Right ventricle myocardium superior (tissue), 1 donor: ENCODE results near the gene CCNYL1. TPM values are rescaled to one million over a fixed set of nuclear protein-coding genes. Genes with fewer than 3 reads are reported as not detected.
"Not testable (repeated sequence)": the region's sequence is repeated elsewhere in the genome, so short reads cannot be mapped to it uniquely, and the experiment has no call there.

Experiments
- ATAC-seq: fragments of 200-7000 bp; cut with Tn5 transposase; one replicate; pipeline ENCODE4 v1.9.1; 2020; ENCODE audit warnings: mild to moderate bottlenecking; ENCODE audit not compliant: poor library complexity
- DNase-seq: peaks from one replicate; pipeline ENCODE4 v3.0.0-alpha.2; 2020
- intact Hi-C: fragments of 100-400 bp; cut with DNase I; formaldehyde crosslinking; loops from one replicate; pipeline ENCODE4 v1.11.2; 2022
- total RNA-seq: library from RNA; stranded (reverse); fragmentation: NEBNext Ultra II Directional; extraction: Animal tissue kit (Norgen Biotek cat#: 25700); gene quantifications from one replicate; pipeline ENCODE4 v1.2.1, GENCODE V29; 2021
- donor health status: DM: no; HTN: yes; CAD: no; lungs with severe emphysema.

The CCNYL1 gene
- total RNA-seq, 1 donor from 2014 or later: 8.9 TPM

GRCh38 chr2:207758025-207758424 is 46.6 kb downstream of the CCNYL1 start:
- DNase-seq (no peak), ATAC-seq (no peak)
- intact Hi-C loops: no loop called here

DNA sequence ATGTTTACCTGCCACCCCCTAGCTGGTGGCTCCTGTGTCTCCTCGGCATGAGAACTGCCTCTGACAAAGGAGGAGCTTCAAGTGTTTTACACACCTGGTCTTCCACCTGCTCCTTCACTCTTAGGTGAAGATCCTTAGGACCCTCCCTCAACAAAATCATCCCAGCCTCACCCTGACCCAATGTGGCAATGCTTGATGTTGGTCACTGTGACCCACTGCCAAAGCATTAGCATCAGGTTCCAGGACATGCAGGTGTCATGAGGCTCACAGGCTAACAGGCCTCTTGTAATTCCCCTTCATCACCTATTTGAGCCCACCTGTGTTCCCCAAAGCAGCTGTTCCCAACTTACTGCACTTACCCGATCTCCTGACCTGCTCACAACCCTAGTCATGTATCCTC is 48.5 kb downstream of the CCNYL1 start:
- intact Hi-C loops: no loop called here

DNA sequence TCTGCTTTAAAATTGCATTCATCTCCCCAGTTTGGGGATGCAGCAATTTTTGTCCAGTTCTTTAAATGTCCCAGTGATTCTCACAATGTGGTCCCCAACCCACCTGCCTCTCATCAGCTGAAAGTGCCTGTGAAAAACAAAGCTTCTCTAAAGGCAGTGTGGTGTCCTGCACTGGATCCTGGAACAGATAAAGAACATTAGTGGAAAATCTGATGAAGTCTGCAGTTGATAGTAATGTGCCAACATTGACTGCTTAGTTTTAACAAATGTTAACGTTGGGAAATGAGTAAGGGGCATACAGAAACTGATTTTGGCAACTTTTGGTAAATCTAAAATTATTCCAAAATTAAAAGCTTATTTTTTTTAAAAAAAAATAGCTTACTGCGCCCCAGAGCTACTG is 49.0 kb downstream of the CCNYL1 start:
- intact Hi-C loops: no loop called here
- ATAC-seq (no peak), DNase-seq (no peak)

More for the DNA sequence above, 48.5 kb downstream of the CCNYL1 start:
- DNase-seq: no peak
- no peak for ATAC-seq

DNA sequence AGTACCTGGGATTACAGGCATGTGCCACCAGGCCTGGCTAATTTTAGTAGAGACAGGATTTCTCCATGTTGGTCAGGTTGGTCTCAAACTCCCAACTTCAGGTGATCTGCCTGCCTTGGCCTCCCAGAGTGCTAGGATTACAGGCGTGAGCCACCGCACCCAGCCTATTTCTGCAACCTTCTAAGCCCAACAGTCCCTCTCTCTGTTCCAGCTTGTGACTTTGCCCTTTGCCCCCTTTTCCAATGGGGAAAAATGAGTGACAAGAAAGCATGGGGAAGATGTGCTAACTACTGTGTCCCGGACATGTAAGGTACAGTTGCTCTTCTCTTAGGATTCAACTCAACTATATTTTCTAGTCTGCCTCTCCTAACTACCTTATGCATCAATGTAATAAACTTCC is 50.0 kb downstream of the CCNYL1 start:
- ATAC-seq, intact Hi-C loops, DNase-seq: not testable (repeated sequence)

- no peak for ATAC-seq
- intact Hi-C loops: no loop called here
- no peak for DNase-seq
Measured at GRCh38 chr2:207762146-207762545, 50.7 kb downstream of the CCNYL1 start.

GRCh38 chr2:207763303-207763917 is 52.0 kb downstream of the CCNYL1 start:
- intact Hi-C loops: no loop called here
- no peak for DNase-seq
- ATAC-seq: no peak

DNA sequence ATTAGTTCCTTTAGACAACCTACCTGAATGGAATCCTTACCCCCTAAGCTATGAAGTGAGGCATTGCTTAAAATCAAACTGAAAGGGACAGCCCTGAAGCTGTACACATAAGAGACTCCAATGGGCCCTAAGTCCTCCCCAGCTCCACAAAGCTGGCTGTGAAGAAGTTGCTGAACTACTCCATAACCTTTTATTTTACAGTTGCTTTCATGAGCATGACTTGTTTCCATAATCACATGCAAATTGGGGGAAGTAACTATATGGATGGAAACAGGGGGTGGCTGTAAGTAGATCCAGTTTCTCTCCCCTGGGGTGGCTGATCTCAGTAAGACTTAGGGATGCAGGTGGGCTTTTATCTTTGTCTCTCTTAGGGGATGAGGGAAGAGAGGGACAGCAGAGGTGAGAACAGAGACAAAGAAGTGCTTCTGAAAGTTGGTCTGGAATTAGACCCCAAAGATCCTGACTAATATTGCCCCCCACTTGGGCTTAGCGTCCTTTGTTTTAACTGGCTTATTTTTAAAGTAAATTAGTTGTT is 52.7 kb downstream of the CCNYL1 start:
- ATAC-seq: no peak
- intact Hi-C loops: no loop called here
- no peak for DNase-seq

- ATAC-seq (no peak), DNase-seq (no peak)
- intact Hi-C loops: loop anchor here (5.0 kb wide), 2 partner anchors 207 to 267 kb away; no protein-coding TSS in a partner anchor
Measured at GRCh38 chr2:207765547-207765946, 54.1 kb downstream of the CCNYL1 start.

- no peak for ATAC-seq
- no peak for DNase-seq
- intact Hi-C loops: loop anchor here (5.0 kb wide), 2 partner anchors 206 to 266 kb away; no protein-coding TSS in a partner anchor
Measured at GRCh38 chr2:207766041-207766551, 54.7 kb downstream of the CCNYL1 start.

- intact Hi-C loops: loop anchor here (5.0 kb wide), 2 partner anchors 205 to 265 kb away; no protein-coding TSS in a partner anchor
- no peak for ATAC-seq
- DNase-seq: no peak
Measured at GRCh38 chr2:207766697-207767460, 55.4 kb downstream of the CCNYL1 start.

DNA sequence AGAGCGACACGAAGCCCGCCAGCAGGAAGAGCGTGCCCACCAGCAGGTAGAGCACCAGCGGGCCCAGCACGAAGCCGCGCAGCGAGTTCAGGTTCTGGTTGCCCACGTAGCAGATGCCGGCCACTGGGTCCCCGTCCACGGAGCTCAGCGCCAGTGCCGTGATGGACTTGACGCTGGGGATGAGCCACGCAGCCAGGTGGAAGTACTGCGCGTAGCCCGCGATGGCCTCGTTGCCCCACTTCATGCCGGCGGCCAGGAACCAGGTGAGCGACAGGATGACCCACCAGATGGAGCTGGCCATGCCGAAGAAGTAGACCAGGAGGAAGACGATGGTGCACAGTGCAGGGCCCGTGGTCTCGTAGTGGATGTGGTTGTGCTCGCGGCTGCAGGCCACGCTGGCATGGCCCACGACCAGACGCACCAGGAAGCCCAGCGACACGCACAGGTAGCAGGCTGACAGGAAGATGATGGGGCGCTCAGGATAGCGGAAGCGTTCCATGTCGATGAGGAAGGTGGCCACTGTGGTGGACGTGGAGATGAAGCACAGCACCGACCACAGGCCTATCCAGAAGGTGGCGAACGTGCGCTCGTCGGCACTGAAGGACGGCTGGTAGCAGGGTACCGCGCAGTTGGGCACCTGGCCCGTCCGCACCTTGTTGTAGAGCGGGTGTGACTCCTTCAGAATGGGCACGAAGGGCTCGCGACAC is 56.2 kb downstream of the CCNYL1 start:
- peak; percentile 30 for ATAC-seq
- intact Hi-C loops: loop anchor here (5.0 kb wide), 2 partner anchors 205 to 265 kb away; no protein-coding TSS in a partner anchor
- peak; percentile 74 for DNase-seq

DNA sequence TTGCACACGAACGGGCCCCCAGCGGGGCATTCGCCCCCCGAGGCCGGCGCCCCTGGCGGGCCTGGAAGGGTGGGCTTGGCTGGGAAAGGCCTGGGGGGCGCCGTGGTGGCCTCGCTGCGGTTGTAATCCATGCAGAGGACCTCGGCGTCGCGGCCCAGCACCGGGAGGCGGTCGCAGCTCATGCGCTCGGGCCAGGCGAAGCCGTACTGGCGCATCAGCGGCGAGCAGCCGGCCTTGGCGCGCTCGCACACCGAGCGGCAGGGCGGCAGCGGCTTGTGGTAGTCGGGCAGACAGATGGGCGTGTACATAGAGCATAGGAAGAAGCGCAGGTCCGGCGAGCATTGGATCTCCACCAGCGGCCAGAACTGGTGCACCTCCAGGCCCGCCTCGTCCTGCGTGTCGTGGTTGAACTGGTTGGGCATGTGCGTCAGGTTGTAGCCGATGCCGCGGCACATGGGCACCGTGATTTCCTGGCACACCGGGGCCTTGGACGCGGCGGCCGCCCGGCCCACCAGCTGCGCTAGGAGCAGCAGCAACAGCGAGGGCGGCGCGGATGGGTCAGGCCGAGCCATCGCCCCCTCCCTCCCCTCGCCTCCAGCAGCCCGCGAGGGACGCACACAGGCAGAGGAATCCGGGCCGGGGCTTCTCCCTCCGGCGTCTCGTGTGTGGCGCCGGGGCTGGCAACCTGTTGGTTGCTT is 56.9 kb downstream of the CCNYL1 start:
- ATAC-seq: peak; percentile 4
- peak; percentile 63 for DNase-seq
- intact Hi-C loops: loop anchor here (5.0 kb wide), 2 partner anchors 204 to 264 kb away; no protein-coding TSS in a partner anchor

GRCh38 chr2:207768866-207769596 is 57.6 kb downstream of the CCNYL1 start:
- DNase-seq (no peak), ATAC-seq (peak; percentile 5)
- intact Hi-C loops: loop anchor here (5.0 kb wide), 2 partner anchors 203 to 263 kb away; no protein-coding TSS in a partner anchor

- DNase-seq (peak; percentile 51), ATAC-seq (no peak)
- intact Hi-C loops: no loop called here
Measured at GRCh38 chr2:207770602-207771404, 59.4 kb downstream of the CCNYL1 start.

DNA sequence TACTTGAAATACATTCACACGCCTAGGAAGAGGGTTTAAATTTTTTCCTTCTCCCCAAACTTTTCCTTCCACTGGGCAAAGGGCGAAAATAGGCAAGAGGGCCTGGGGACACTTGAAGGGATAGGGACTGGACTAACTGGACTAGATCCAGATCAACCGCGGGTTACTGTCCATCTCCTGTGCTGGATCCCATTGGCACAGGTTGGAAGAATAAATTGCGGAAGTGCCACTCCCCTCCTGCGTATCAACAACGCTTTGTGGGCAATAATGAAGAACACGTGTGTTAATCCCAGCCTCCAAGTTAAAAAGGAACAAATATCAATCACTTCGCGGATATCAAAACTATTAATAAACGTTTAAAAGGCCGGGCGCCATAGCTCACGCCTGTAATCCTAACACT is 60.0 kb downstream of the CCNYL1 start:
- DNase-seq: no peak
- intact Hi-C loops: no loop called here
- ATAC-seq: no peak

- ATAC-seq (no peak), DNase-seq (peak; percentile 40)
- intact Hi-C loops: no loop called here
Measured at GRCh38 chr2:207772081-207772843, 60.8 kb downstream of the CCNYL1 start.
